Peyer's patch (tissue), 4 donors: ENCODE results near the gene RCBTB2. TPM values are rescaled to one million over a fixed set of nuclear protein-coding genes. Genes with fewer than 3 reads are reported as not detected.
A peak's percentile ranks its signal among the peaks of the same experiment; 100 is the strongest.

Source experiments
- DNase-seq, 3 donors: peaks; one replicate each; pipeline ENCODE4 v3.0.0-alpha.2; 2017 to 2019
- H3K27ac ChIP-seq, 4 donors: fragments of 200-600 bp; sonication (generic); one replicate each; pipeline ENCODE4 v1.5.1; 2016 to 2019
- H3K27me3 ChIP-seq, 2 donors: fragments of 200-600 bp; sonication (generic); one replicate each; pipeline ENCODE4 v1.5.1; 2019
- H3K36me3 ChIP-seq, 3 donors: fragments of 200-600 bp; sonication (generic); one replicate each; pipeline ENCODE4 v1.5.1; 2016 to 2019
- H3K4me1 ChIP-seq, 4 donors: fragments of 200-600 bp; sonication (generic); one replicate each; pipeline ENCODE4 v1.5.1; 2016 to 2019
- H3K4me3 ChIP-seq, 4 donors: fragments of 200-600 bp; sonication (generic); 1 replicate in 3 of 4; 2 replicates in 1 of 4; pipeline ENCODE4 v1.5.1; 2016 to 2019; ENCODE audit warnings: mild to moderate bottlenecking in 1 of 4
- H3K9me3 ChIP-seq, 4 donors: fragments of 200-600 bp; sonication (generic); one replicate each; pipeline ENCODE4 v1.5.1; 2016 to 2019; ENCODE audit warnings: mild to moderate bottlenecking in 1 of 4
- POLR2A ChIP-seq, 2 donors: fragments of 450-650 bp; IDR thresholded peaks; one replicate each; pipeline ENCODE4 v1.5.1; 2017; ENCODE audit warnings: antibody characterized with exemption in 2 of 2, mild to moderate bottlenecking in 2 of 2, moderate library complexity in 2 of 2
- total RNA-seq, 4 donors: library from RNA; depleted of rRNA; stranded (reverse); fragments of >200 nt; gene quantifications; one replicate each; pipeline ENCODE4 v1.1.0, GENCODE V29; 2016
- TF ChIP-seq, protein P1 (sequence below), 6 experiments: fragments of 450-650 bp in 4 of 6; fragments of 200-600 bp in 2 of 6; sonication (generic) in 1 of 6; IDR thresholded peaks; one replicate each; pipeline ENCODE4 v1.5.1; 2017 to 2019; ENCODE audit warnings: antibody characterized with exemption in 6 of 6, mild to moderate bottlenecking in 3 of 6, moderate library complexity in 1 of 6

RCBTB2 gene
- total RNA-seq, 4 donors from 2014 or later: 3.2 to 6.3 (median 5.2) TPM

DNA sequence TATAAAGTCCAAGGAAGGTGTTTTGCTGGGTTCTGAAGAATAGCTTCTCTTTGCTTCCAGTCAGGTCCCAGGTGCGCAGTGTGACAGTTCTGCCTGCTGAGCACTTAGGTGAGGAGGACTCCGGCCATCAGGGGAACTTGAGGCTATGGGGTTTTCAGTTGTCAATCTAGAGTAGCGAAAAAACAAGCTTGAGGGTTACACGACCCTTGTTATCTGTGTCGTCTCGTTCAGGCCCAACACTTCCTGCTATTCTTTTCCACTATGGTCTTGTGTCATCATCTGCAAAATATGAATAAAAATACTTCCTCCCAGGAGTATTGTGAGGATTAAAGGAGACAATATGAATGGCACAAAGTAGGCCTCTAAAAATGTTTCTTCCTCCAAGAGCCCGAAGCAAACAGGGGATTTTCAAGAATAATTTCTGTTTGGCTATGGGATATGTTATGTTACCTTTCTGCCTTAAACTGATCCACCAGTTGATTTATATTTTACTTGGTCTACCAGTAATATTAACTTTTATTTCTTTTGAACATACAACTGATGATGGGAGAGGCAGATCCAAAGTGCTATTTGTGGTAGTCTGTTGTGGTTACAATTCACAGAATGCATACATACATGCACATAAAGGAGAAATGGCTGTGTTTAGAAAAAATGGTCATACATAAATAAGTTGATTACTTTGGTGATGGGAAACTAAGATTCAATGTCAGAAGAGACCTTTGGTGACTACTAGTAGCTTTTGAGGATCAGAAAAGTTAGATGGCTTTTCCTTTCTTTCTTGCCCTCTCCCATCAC lies 40.5 kb upstream of the RCBTB2 start:
- DNase-seq: no peak

DNA sequence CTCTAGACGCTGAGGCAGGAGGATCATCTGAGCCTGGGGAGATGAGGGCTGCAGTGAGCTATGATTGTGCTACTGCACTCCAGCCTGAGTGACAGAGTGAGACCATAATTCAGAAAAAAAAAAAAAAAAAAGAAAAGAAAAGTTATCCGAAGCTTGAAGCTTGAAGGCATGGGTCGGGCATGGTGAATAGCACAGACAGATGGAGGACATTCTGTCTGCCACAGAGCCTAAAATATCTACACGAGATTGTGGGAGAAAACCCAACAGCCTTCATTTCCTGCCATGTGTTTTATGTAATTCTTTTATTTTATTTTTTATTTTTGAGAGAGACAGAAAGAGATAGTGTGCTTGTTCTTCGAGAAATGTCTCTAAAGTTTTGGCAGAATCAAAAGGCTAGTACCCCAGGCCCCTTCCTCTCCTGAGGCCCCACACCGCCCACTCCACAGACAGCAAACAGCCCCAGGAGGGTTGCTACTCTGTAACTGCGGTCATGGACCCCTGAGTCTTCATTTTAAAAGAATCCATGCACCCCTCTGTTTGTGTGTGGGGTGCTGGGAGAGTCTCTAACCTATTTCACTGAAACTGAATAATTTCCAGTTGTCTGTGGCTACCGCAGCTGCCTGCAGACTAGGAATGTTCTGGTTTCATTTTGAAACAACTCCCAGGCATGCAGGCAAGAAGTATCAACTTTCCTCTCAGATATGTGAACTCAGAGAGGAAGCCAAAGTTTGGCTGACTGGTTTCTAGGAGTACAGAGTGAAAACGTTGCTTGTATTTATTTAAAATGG lies 38.4 kb upstream of the RCBTB2 start:
- DNase-seq: no peak
- no peaks in the 10 kb centered on the region for H3K36me3 ChIP-seq
- H3K4me1 ChIP-seq: peaks cover 0 to 4% (median 0%) of the 10 kb centered on the region in 4 donors
- no peaks in the 10 kb centered on the region for H3K9me3 ChIP-seq
- H3K27ac ChIP-seq: peak overlapping the region in 3 of 4 donors; percentile 42 to 67 (median 55)
- no peak overlapping the region for H3K4me3 ChIP-seq
- TF ChIP-seq POLR2A (IDR thresholded peaks at IDR 0.05): no peak
- H3K27me3 ChIP-seq: no peaks in the 10 kb centered on the region

More for the DNA sequence above, 40.5 kb upstream of the RCBTB2 start:
- TF ChIP-seq, protein P1, sequence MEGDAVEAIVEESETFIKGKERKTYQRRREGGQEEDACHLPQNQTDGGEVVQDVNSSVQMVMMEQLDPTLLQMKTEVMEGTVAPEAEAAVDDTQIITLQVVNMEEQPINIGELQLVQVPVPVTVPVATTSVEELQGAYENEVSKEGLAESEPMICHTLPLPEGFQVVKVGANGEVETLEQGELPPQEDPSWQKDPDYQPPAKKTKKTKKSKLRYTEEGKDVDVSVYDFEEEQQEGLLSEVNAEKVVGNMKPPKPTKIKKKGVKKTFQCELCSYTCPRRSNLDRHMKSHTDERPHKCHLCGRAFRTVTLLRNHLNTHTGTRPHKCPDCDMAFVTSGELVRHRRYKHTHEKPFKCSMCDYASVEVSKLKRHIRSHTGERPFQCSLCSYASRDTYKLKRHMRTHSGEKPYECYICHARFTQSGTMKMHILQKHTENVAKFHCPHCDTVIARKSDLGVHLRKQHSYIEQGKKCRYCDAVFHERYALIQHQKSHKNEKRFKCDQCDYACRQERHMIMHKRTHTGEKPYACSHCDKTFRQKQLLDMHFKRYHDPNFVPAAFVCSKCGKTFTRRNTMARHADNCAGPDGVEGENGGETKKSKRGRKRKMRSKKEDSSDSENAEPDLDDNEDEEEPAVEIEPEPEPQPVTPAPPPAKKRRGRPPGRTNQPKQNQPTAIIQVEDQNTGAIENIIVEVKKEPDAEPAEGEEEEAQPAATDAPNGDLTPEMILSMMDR (IDR thresholded peaks at IDR 0.05): no peak
- TF ChIP-seq POLR2A (IDR thresholded peaks at IDR 0.05): no peak
- no peaks in the 10 kb centered on the region for H3K36me3 ChIP-seq
- H3K27me3 ChIP-seq: no peaks in the 10 kb centered on the region
- H3K4me3 ChIP-seq: no peak overlapping the region
- peak overlapping the region in 1 of 4 donors; percentile 35 for H3K27ac ChIP-seq
- no peaks in the 10 kb centered on the region for H3K9me3 ChIP-seq
- H3K4me1 ChIP-seq: peaks cover 0 to 4% (median 0%) of the 10 kb centered on the region in 4 donors

DNA sequence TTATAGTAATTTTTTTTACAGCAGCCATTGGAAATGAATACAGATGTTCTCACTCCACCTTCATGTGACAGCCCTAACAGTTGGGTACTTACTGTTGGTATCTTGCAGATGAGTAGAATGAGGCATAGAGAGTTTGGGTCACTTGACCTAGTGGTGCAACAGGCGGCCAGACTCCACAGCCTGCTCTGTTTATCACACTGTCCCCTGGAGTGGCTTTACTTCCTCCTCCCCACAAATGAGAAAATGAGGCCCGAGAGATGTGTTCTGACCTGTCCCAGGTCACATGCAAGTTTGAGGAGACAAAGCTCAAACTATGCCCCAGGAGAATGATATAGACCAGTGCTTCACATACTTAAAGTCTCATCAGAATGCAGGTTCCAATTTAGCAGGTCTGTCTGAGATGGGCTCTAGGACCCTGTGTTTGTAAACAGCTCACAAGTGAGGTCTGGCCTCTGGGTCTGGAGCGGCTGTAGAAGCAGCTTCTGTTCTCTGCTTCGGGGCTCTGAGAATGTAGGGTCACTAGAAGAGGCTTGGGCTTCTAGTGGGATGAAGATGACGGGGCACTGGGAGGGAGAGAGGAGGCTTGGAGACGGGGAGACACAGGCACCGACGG lies 37.4 kb upstream of the RCBTB2 start:
- Histone ChIP-seq H3K27ac (peak overlapping the region in 3 of 4 donors; percentile 7 to 67 (median 22)), H3K4me1 (peaks cover 0 to 4% (median 0%) of the 10 kb centered on the region in 4 donors), H3K4me3 (no peak overlapping the region), H3K9me3 (no peaks in the 10 kb centered on the region), H3K36me3 (no peaks in the 10 kb centered on the region), H3K27me3 (no peaks in the 10 kb centered on the region)
- DNase-seq: no peak
- no peak for TF ChIP-seq POLR2A (IDR thresholded peaks at IDR 0.05)

DNA sequence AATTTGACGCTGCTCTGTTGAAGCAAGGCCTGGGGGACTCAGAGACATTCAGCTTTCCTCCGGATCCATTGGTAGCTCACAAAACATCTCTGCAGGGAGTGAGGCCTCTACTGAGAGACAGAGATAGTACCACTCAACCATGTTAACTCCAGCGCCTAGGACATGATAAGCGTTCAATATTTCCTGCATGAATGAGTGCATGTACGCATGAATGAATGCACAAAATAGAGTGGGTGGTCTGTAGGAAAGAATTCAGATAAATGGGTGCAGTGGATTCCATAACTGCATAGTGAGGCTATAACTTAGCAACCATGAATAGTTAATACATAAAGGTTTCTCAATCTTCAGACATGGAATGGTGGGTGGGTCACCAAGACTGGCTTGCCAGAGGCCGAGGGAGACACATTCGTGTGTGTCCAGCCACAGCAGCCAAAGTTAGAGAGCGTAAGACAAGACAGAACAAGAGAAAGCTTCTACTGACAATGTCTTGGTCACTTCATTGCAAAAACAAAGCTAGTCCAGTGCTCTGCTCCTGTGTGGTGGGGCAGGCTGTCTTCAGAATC lies 36.3 kb upstream of the RCBTB2 start:
- peak overlapping the region in 3 of 4 donors; percentile 22 to 59 (median 31) for H3K27ac ChIP-seq
- no peaks in the 10 kb centered on the region for H3K9me3 ChIP-seq
- TF ChIP-seq, protein P1 (IDR thresholded peaks at IDR 0.05): no peak
- no peak for TF ChIP-seq POLR2A (IDR thresholded peaks at IDR 0.05)
- H3K27me3 ChIP-seq: no peaks in the 10 kb centered on the region
- no peak overlapping the region for H3K4me3 ChIP-seq
- H3K36me3 ChIP-seq: no peaks in the 10 kb centered on the region
- H3K4me1 ChIP-seq: peaks cover 0 to 4% (median 0%) of the 10 kb centered on the region in 4 donors
- no peak for DNase-seq

DNA sequence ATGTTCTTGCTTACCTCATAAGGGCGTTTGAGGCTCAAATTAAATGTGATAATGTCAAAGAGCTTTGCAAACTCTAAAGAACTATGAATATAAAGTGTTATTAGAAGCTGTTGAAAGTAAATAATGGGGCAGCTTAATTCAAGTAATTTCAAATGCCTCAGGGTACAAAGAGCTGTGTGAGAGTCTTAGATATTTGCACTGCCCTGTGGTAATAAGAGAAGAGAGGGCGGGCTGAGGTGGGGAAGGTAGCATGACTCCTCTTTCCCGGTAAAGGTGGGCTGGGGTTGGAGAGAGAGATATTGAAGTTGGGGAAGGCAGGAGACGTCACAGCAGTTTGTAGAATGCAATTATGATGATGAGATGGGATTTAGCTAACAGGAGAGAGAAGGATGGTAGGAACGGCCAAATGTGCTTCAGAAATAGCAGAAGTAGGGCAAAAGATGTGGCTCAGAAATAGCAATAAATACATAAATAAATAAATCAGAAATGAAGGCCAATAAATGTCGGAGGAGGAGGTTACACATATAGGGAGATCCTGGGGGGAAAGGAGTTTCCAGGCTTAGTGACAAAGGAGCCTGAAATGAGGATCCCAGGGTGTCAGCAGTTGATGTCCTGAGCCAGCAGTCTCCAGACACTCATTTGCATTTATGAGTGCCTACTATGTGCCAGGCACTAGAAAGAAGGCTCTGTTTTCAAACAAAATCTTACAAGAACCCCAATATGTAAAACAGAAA lies 35.7 kb upstream of the RCBTB2 start:
- TF ChIP-seq, protein P1 (IDR thresholded peaks at IDR 0.05): no peak
- no peak for TF ChIP-seq POLR2A (IDR thresholded peaks at IDR 0.05)
- Histone ChIP-seq H3K27ac (peak overlapping the region in 3 of 4 donors; percentile 31 to 59 (median 51)), H3K27me3 (no peaks in the 10 kb centered on the region), H3K36me3 (no peaks in the 10 kb centered on the region), H3K4me3 (no peak overlapping the region), H3K9me3 (no peaks in the 10 kb centered on the region), H3K4me1 (peaks cover 0 to 4% (median 0%) of the 10 kb centered on the region in 4 donors)
- no peak for DNase-seq
